Tibial nerve (tissue), 4 donors: ENCODE data around the gene HNRNPUL2.
A peak's percentile ranks its signal among the peaks of the same experiment; 100 is the strongest.

Experiments
- EP300 ChIP-seq, 2 donors: sonication (generic); formaldehyde crosslinking; IDR thresholded peaks; one replicate each; pipeline ENCODE4 v1.6.1; 2017; ENCODE audit warnings: antibody characterized with exemption in 2 of 2, mild to moderate bottlenecking in 1 of 2
- TF ChIP-seq, protein P1 (sequence below), 5 experiments: fragments of 200-600 bp in 3 of 5; fragments of 450-650 bp in 2 of 5; sonication (generic) in 3 of 5; IDR thresholded peaks; one replicate each; pipeline ENCODE4 v1.5.1; 2016 to 2019; ENCODE audit warnings: antibody characterized with exemption in 5 of 5, mild to moderate bottlenecking in 3 of 5, moderate library complexity in 2 of 5

- TF ChIP-seq, protein P1, sequence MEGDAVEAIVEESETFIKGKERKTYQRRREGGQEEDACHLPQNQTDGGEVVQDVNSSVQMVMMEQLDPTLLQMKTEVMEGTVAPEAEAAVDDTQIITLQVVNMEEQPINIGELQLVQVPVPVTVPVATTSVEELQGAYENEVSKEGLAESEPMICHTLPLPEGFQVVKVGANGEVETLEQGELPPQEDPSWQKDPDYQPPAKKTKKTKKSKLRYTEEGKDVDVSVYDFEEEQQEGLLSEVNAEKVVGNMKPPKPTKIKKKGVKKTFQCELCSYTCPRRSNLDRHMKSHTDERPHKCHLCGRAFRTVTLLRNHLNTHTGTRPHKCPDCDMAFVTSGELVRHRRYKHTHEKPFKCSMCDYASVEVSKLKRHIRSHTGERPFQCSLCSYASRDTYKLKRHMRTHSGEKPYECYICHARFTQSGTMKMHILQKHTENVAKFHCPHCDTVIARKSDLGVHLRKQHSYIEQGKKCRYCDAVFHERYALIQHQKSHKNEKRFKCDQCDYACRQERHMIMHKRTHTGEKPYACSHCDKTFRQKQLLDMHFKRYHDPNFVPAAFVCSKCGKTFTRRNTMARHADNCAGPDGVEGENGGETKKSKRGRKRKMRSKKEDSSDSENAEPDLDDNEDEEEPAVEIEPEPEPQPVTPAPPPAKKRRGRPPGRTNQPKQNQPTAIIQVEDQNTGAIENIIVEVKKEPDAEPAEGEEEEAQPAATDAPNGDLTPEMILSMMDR (IDR thresholded peaks at IDR 0.05) = no peak
- TF ChIP-seq EP300 (IDR thresholded peaks at IDR 0.05) = peak in 1 of 2 donors; percentile 90
Observed at GRCh38 chr11:62728171-62728988, 1.1 kb upstream of the HNRNPUL2 start, which contains the start of gene TTC9C.
